Fibroblast of lung (primary cell): ENCODE measurements around the gene PLCXD1.

Experiments used
- CTCF ChIP-seq, 2 donors: IDR thresholded peaks in 1 of 2; conservative IDR thresholded peaks in 1 of 2; 1 replicate in 1 of 2; 2 replicates in 1 of 2; pipeline ENCODE4 v1.5.1; 2011 to 2012; ENCODE audit warnings: low read length in 2 of 2, control low read depth in 1 of 2, inconsistent platforms in 1 of 2, low read depth in 1 of 2, mild to moderate bottlenecking in 1 of 2
- EZH2 ChIP-seq: IDR thresholded peaks from 2 replicates; pipeline ENCODE4 v1.5.1; 2012; ENCODE audit warnings: low read length, control low read depth, mild to moderate bottlenecking; ENCODE audit errors: missing control alignments

GRCh38 chrX:310621-311155, 29.5 kb downstream of the PLCXD1 start:
- TF ChIP-seq CTCF (conservative IDR thresholded peaks at IDR 0.05 in 1 of 2, IDR thresholded peaks at IDR 0.05 in 1 of 2; ENCODE audit: low read depth in 1 of 2, low read length in 2 of 2) (no peak), EZH2 (no peak)
